ENCODE measurements around the gene NRIP1.
"Not testable (repeated sequence)": the region's sequence is repeated elsewhere in the genome, so short reads cannot be mapped to it uniquely, and the experiment has no call there.

The NRIP1 gene

GRCh38 chr21:15037095-15037899, 27.5 kb downstream of the NRIP1 start:
- no peak for DNase-seq

DNA sequence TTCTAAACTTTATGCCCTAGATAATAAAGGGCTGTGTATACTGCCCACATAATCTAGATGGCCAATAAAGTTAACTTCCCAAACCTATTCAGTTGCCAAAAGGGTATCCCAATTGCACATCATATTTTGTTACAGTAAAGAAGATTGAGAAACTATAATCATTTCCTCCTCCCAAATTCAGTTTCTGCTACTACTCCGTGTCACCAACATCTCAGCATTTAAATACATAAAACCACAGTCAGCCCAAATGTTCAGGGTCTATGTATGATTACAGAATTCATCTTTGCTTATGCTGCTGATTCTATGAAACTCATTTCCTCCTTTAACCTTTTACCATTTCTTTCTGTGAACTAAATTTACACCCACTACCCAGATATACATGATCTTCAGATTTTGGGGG, 28.6 kb downstream of the NRIP1 start:
- no peak for DNase-seq

DNA sequence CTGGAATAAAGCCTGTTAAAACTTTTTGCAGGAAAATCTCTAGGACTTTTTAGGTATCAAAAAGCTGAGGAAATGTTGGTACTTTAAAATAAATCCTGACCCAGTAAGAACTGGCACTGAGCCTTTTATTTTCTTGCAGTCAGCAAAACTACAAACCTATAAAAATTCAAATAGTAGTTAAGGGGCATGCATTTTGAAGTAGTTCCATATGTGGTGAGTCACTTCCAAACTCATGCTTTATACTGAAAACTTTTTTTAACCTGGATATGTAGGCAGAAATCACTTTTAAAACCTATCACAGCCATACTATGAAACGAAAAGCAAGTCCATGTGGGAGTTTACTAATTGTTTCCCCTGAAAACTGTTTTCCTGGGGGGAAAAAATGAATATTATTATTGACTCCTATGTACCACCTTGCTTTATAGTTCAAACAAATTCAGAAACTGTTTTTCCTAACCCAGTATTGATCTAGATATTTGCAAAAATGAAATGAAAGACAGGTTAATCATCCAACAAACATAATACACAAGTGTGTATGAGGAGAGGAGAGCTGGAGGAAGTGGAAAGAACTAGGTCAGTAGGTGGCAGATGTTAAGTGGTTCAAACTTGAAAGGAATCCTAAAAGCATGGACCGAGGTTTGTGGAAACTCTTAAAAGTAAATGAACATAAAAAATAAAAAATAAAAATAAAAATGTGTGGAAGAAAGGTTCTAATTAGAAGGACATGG, 30.5 kb downstream of the NRIP1 start:
- no peak for DNase-seq

- no peak for DNase-seq
These were observed 32.9 kb downstream of the NRIP1 start for GRCh38 chr21:15031790-15032357.

DNA sequence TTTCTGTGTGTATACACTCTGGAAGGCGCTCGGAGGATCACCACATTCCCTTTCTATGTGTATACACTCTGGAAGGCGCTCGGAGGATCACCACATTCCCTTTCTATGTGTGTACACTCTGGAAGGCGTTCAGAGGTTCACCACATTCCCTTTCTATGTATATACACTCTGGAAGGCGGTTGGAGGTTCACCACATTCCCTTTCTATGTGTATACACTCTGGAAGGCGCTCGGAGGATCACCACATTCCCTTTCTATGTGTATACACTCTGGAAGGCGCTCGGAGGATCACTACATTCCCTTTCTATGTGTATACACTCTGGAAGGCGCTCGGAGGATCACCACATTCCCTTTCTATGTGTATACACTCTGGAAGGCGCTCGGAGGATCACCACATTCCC, 33.4 kb downstream of the NRIP1 start:
- not testable (repeated sequence) for DNase-seq

- DNase-seq, result not testable (repeated sequence)
These were observed 33.9 kb downstream of the NRIP1 start for GRCh38 chr21:15030861-15031260.

GRCh38 chr21:15029077-15029476, 35.7 kb downstream of the NRIP1 start:
- DNase-seq, result no peak

DNA sequence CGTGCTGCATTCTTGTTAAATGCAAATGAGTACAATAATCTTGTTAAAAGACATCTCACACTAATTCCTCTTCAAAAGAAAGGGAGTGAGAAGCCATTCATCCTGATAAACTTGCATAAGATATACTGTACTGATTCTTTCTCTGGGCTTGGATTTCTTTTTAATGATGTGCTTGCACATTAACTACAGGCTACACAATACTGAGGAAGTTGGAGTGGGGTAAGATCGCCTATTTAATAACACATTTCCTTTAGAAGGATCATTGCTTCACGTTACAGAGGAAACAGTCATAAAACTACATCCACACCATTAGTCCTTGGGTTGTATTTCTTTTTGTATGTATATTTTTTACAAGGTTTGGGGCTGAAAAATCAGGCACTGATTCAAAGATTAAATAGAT, 36.6 kb downstream of the NRIP1 start:
- DNase-seq, result no peak

DNA sequence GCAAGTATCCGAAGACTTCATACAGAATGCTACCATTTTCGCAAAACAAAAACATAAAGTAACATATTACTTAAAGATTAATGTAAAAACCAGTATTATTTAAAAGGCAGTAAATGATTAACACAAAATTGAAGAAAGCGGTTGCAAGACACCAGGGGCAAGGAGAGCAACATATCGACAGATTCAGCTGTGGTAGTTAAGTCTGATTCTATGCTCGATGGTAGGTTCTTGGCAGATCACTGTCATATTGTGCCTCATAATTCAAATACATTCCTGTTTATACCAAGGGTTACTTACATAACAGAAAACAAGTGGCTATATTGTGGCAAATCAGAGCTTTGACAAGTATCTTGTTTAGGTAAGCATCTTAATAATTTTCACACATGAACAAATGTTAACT, 37.7 kb downstream of the NRIP1 start:
- DNase-seq, result no peak

GRCh38 chr21:15026370-15026769, 38.4 kb downstream of the NRIP1 start:
- DNase-seq, result no peak

DNA sequence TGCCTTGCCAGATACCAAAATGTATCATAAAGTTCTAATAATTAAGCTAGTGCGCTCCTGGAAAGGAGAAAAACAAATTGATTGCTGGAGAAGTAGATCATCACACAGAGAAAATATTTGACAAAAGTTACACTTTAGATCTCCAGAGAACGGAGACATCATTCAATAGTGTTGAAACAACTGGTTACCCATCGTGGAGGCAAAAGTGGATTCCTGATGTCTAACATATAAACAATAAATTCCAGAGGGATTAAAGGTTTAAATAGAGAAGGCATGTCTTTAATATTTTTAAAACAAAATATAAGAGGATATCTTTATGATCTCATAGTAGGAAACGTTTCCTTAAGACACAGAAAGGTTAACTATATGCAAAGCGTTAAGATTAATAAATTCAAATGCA, 41.0 kb downstream of the NRIP1 start:
- DNase-seq, result no peak

GRCh38 chr21:15022608-15023261, 42.1 kb downstream of the NRIP1 start:
- no peak for DNase-seq

GRCh38 chr21:15020797-15021196, 44.0 kb downstream of the NRIP1 start:
- DNase-seq, result no peak

- no peak for DNase-seq
These were observed 46.4 kb downstream of the NRIP1 start for GRCh38 chr21:15018382-15018781.

DNA sequence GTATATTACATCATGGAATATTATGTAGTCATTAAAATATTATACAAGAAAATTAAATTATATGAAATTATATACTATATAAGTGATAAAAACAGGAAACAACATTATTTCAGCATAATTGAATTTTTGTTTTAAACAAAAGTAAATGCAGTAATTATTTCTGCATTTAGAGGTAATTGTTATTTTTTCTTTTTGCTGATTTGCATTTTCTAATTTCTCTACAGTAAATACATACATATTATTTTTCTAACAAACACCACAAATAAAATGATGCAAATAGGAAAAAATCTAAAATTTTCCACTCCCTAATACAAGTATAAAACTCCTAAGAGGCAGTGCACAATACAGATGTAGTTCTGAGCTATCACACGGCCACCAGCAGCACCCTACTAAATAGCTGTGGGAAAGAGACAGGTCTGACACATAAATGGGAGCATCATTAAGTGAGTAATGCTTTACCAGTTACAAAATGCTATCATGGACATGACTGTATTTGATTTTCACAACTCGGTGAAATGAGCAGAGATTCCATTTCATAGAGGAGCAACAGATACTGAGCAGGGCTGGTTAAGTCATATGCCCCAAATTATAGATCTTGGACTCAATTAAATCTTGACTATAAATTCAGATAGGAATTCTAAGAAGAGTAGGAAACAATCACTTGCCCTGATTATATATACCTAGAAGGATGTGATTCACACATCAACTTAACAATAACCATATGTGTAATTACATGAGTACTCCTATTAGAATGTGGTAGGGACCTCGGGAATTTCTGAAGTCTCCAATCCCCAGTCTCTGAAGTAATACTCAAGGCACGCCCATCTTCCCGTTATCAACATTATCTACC, 49.0 kb downstream of the NRIP1 start:
- no peak for DNase-seq

DNA sequence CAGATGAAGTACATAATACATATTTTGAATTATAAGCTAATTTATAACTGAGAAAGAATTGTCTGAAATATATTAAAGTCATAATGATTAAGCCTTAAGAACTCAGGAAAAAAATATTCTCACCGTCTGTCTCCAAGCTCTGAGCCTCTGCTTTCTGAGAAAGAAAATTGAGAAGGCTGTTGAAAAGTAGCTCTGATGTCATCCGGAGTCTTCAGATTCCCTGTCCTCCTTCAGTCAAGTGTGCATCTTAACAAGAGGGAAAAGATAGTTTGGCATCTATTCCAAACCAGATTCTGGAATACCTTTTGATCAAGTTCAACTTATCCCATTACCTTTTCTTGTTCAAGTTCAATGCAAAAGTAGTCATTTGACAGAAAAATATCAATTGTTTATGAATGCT, 50.6 kb downstream of the NRIP1 start:
- DNase-seq, result no peak

- DNase-seq, result no peak
These were observed 52.8 kb downstream of the NRIP1 start for GRCh38 chr21:15011967-15012366.

DNA sequence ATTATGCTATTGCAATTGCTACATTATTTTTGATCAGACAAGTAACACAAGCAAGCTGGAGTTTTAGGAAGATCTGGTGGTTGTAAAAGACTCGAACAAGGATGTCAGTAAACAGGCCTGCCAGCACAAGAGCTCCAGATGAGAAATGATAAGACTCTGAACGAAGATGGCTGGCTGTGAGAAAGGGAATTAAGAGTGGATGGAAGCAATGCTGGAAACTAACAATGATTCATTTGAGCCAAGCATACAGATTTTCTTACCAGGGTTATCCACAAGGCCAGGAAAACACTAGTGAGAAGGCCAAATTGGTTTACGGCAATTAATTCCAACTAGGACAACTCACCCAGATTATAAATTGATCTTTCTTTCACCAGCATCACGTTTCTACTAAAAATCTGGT, 54.2 kb downstream of the NRIP1 start:
- no peak for DNase-seq

DNA sequence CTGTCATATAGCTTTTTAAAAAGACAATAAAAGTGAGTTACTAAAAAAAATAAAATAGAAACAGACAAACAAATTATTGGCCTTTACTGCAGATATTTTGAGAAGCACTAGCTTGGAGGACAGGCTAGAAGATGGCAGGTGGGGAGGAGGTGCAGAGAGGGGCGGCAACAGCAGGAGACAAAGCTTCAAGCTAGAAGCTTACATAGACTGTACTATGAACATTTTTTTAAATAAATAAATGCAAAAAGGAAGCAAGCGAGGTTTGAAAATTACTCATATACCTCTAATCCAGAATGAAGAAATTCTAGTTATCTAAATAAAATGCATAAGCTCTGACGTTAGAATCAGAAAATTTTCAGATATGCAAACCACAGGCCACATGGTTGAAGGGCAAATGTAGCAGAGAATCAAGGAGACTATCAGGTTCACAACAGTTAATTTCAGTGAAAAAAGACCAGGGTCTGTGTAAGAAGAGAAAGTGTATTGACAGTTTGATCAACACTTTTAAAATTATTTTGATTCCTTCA, 54.9 kb downstream of the NRIP1 start:
- DNase-seq, result no peak

DNA sequence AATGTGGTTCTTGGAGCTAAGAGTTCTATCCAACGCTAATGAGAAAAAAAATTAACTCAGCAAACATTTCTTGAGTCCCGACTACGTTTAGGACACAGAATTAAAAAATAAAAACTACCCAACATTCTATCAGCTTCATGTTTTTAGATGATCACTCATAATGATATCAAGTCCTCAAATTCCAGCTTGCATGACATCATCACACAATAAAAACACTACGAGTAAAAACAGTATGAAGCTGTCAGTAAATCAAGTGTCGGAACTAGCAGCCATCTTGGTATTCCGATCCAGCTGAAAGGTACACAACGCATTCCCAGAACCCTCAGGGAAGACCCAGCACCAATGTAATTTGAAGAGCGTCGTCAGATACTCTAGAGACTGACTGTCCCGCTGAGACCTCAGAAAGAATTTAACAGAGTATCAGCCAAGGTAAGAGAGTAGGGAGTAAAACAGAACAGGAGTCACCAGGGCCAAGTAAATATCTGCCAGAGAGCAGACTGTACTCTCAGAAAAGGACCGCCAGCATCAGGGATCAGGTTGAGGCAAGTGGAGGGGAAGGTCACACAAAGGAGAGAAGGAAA, 57.0 kb downstream of the NRIP1 start:
- no peak for DNase-seq

DNA sequence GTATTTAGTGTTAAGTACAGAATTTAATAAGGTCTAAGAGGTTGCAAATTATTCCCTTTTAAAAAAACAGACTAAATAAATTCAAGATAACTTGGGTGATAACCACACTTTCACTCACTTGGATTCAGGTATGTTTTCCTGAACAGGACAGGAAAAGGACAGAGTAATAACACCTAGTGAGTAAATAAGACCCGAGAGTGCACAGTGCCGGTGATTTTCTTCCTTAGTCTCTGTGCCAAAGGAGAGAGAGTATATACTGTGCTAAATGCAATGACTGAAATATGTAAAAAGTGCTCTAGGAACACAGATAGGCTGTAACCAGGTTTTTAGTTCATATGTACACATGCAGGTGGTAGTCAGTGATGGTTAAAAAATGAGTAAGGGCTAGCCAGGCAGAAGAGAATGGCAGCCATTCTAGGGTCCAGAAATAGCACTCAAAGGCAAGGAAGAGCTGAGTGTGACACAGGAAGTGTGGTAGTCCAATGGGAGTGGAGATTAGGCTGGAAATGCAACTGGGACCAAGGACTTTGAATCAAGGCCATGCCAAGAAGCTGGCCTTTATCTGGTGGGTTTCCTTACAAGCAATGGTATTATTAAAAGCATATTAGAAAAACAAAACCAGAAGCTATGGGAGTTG, 58.1 kb downstream of the NRIP1 start:
- DNase-seq, result no peak

Data from activated CD4-positive, alpha-beta T cell treated with anti-CD3 and anti-CD28 coated beads for 48 hours (primary cell).